Endothelial cell (in vitro differentiated cells): ENCODE results near the gene BUB3. TPM values are rescaled to one million over a fixed set of nuclear protein-coding genes. Genes with fewer than 3 reads are reported as not detected.

ENCODE experiments used
- DNase-seq: peaks from one replicate; pipeline ENCODE4 v3.0.0; 2021; ENCODE audit warnings: low spot score
- H3K27ac Mint-ChIP-seq: one replicate; pipeline ENCODE4 v1.8.0; 2021; ENCODE audit warnings: mixed read lengths, inconsistent platforms; ENCODE audit not compliant: unreplicated experiment
- H3K27me3 Mint-ChIP-seq: one replicate; pipeline ENCODE4 v1.8.0; 2021; ENCODE audit warnings: mild to moderate bottlenecking, moderate library complexity, mixed read lengths, inconsistent platforms; ENCODE audit not compliant: unreplicated experiment
- H3K36me3 Mint-ChIP-seq: one replicate; pipeline ENCODE4 v1.8.0; 2021; ENCODE audit warnings: mild to moderate bottlenecking, low read depth, mixed read lengths, inconsistent platforms; ENCODE audit not compliant: unreplicated experiment
- H3K4me1 Mint-ChIP-seq: one replicate; pipeline ENCODE4 v1.8.0; 2021; ENCODE audit warnings: mild to moderate bottlenecking, mixed read lengths, inconsistent platforms; ENCODE audit not compliant: unreplicated experiment
- H3K4me3 Mint-ChIP-seq: one replicate; pipeline ENCODE4 v1.8.0; 2021; ENCODE audit warnings: mild to moderate bottlenecking, mixed read lengths, inconsistent platforms; ENCODE audit not compliant: unreplicated experiment
- H3K9me3 Mint-ChIP-seq: one replicate; pipeline ENCODE4 v1.8.0; 2021; ENCODE audit warnings: mixed read lengths, inconsistent platforms; ENCODE audit not compliant: unreplicated experiment
- CTCF ChIP-seq: fragments of 200-600 bp; sonication (generic); IDR thresholded peaks from one replicate; pipeline ENCODE4 v1.5.0; 2021; ENCODE audit warnings: antibody characterized with exemption; ENCODE audit not compliant: unreplicated experiment
- total RNA-seq: library from RNA; stranded (reverse); fragmentation: NEBNext Ultra II Directional; extraction: Animal tissue kit (Norgen Biotek cat#: 25700); gene quantifications from one replicate; pipeline ENCODE4 v1.2.1, GENCODE V29; 2021; ENCODE audit not compliant: unreplicated experiment

The BUB3 gene
- total RNA-seq, 1 donor from 2014 or later: 107 TPM

GRCh38 chr10:123129618-123130271 is 24.5 kb upstream of the BUB3 start:
- Mint-ChIP-seq H3K36me3 (no peaks in the 10 kb centered on the region), H3K27me3 (peaks cover 20% of the 10 kb centered on the region), H3K4me1 (peaks cover 22% of the 10 kb centered on the region), H3K9me3 (no peaks in the 10 kb centered on the region), H3K4me3 (no peak overlapping the region), H3K27ac (no peak overlapping the region)
- no peak for TF ChIP-seq CTCF
- DNase-seq: no peak

GRCh38 chr10:123132576-123133477 is 21.4 kb upstream of the BUB3 start:
- DNase-seq: peak; percentile 94
- no peaks in the 10 kb centered on the region for H3K36me3 Mint-ChIP-seq
- H3K9me3 Mint-ChIP-seq: no peaks in the 10 kb centered on the region
- H3K27me3 Mint-ChIP-seq: peaks cover 15% of the 10 kb centered on the region
- H3K4me3 Mint-ChIP-seq: peak overlapping the region; percentile 64
- peaks cover 19% of the 10 kb centered on the region for H3K4me1 Mint-ChIP-seq
- peak; percentile 93 for TF ChIP-seq CTCF
- H3K27ac Mint-ChIP-seq: no peak overlapping the region

- Mint-ChIP-seq H3K27me3 (peaks cover 15% of the 10 kb centered on the region), H3K36me3 (no peaks in the 10 kb centered on the region), H3K4me3 (no peak overlapping the region), H3K4me1 (peaks cover 19% of the 10 kb centered on the region), H3K27ac (no peak overlapping the region), H3K9me3 (no peaks in the 10 kb centered on the region)
- DNase-seq: no peak
- TF ChIP-seq CTCF: no peak
Observed at GRCh38 chr10:123133541-123134342, 20.5 kb upstream of the BUB3 start.

GRCh38 chr10:123134343-123134914 is 19.8 kb upstream of the BUB3 start:
- no peak overlapping the region for H3K27ac Mint-ChIP-seq
- H3K27me3 Mint-ChIP-seq: peaks cover 20% of the 10 kb centered on the region
- no peaks in the 10 kb centered on the region for H3K9me3 Mint-ChIP-seq
- no peak for TF ChIP-seq CTCF
- H3K4me1 Mint-ChIP-seq: peaks cover 23% of the 10 kb centered on the region
- no peak for DNase-seq
- H3K36me3 Mint-ChIP-seq: no peaks in the 10 kb centered on the region
- no peak overlapping the region for H3K4me3 Mint-ChIP-seq
